A673 (cell line): ENCODE results near the gene CPNE8.

Experiments used
- EZH2 ChIP-seq: fragments of 200-600 bp; sonication (generic); IDR thresholded peaks from 2 replicates; pipeline ENCODE4 v1.6.1; 2017; ENCODE audit warnings: borderline replicate concordance, low read depth, mild to moderate bottlenecking, mixed read lengths, antibody characterized with exemption, low read length; ENCODE audit not compliant: poor library complexity, severe bottlenecking
- TF ChIP-seq, protein P1 (sequence below): fragments of 300-800, 200-600 bp; sonication (generic); conservative IDR thresholded peaks from 2 replicates; pipeline ENCODE4 v1.5.1; 2017; ENCODE audit warnings: low read depth, mild to moderate bottlenecking, antibody characterized with exemption, low read length, moderate library complexity, mixed read lengths

GRCh38 chr12:38903596-38903995 is 1.8 kb downstream of the CPNE8 start:
- TF ChIP-seq, protein P1, sequence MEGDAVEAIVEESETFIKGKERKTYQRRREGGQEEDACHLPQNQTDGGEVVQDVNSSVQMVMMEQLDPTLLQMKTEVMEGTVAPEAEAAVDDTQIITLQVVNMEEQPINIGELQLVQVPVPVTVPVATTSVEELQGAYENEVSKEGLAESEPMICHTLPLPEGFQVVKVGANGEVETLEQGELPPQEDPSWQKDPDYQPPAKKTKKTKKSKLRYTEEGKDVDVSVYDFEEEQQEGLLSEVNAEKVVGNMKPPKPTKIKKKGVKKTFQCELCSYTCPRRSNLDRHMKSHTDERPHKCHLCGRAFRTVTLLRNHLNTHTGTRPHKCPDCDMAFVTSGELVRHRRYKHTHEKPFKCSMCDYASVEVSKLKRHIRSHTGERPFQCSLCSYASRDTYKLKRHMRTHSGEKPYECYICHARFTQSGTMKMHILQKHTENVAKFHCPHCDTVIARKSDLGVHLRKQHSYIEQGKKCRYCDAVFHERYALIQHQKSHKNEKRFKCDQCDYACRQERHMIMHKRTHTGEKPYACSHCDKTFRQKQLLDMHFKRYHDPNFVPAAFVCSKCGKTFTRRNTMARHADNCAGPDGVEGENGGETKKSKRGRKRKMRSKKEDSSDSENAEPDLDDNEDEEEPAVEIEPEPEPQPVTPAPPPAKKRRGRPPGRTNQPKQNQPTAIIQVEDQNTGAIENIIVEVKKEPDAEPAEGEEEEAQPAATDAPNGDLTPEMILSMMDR: no peak
- no peak for TF ChIP-seq EZH2
